MV-4-11 (cell line): ENCODE measurements around the gene DKK3.

Experiments
- DNase-seq: peaks from one replicate; lab custom pipeline; 2025; lab: John Stamatoyannopoulos, UW

Gene DKK3

DNA sequence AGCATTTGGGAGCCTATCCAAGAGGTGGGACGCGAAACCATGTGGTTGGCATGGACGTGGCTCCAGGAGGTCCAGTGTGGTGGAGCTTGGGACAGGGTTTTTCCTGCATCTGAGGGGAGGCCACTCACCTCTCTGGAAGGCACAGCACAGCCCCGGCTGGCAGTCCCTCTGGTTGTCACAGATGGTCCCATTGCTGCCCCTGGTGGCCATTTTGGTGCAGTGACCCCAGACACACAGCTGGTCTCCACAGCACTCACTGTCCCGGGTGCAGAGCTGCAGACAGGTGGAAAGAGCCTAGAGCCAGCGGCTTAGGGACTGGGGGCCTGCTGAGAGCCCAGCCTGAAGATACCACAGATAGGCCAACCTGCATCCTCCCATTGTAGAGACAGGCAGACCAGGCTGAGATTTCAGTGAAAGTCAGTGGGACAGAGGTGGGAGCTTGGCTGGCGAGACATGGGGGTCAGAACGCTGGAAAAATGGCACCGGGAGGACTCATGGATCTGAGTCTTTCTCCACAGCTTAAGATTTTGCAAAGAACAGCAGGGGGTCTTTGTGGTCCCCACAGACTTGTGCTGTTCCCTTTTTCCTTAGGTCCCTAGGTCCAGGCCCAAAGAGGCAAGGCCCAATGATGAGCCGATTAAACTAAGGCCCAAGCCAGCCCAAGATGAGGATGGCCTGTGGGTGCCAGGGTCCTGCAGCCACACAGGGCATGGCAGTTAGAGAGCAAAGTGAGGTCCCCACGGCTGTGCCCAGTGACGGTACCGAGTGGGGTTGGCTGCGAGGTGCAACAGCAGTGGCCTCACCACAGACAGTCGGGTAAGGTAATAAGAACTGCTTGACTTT lies 41.4 kb downstream of the DKK3 start:
- DNase-seq = peak; percentile 37

DNA sequence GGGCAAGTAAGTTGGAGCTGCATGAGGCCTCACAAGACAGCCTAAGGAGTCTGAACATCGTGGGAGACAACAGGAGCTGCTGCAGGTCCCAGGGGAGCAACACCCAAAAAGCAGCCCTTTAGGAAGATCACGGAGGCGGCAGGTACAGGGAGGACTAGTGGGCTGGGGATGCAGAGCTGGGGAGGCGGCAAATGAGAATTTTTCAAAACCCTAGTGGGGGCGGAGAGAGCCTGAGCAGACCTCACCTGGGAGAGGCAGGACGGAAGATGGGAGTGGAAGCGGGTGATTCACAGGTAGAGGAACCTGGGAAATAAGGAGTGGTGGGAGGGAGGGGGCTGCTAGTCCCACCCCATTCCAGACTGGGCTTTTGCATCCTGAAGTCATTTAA lies 42.1 kb downstream of the DKK3 start:
- no peak for DNase-seq

DNA sequence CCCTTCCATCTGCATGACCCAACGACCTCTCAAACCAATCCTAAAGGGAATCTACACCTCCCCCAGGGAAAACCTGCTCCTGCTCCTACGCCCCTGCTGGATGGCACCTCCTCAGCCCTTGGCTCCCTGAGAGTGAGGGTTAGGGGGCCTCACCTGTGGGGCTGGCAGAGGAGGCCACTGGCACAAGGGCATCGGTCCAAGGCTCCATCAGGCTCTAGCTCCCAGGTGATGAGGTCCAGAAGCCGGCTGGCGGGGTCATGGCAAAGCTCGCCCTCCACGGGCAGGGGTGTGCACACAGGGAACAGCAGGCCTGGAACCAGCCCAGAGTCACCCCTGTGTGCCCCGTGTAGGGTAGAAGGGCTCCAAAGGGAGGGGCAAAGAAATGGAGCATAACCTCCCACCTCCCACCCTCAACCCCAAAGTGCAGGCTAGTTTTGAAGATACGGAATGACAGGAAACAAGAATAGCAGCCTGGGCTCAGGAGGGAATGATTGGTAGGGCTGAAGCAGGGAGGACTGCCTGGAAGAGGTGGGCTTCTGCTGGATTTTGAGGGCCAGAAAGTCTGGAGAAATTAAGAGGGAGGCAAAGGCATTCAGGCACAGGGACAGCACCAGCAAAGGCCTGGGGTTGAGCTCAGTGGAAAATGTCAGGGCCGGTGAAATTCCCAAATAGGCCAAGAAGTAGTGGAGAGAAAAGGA lies 42.6 kb downstream of the DKK3 start:
- no peak for DNase-seq

- DNase-seq = no peak
Observed at GRCh38 chr11:11965192-11965591, 43.2 kb downstream of the DKK3 start.

- no peak for DNase-seq
Observed at GRCh38 chr11:11964774-11965150, 43.7 kb downstream of the DKK3 start.

GRCh38 chr11:11963842-11964773 lies 44.3 kb downstream of the DKK3 start:
- DNase-seq = no peak

- DNase-seq = no peak
Observed at GRCh38 chr11:11963067-11963466, 45.4 kb downstream of the DKK3 start.

GRCh38 chr11:11961399-11962028 lies 46.9 kb downstream of the DKK3 start:
- no peak for DNase-seq

DNA sequence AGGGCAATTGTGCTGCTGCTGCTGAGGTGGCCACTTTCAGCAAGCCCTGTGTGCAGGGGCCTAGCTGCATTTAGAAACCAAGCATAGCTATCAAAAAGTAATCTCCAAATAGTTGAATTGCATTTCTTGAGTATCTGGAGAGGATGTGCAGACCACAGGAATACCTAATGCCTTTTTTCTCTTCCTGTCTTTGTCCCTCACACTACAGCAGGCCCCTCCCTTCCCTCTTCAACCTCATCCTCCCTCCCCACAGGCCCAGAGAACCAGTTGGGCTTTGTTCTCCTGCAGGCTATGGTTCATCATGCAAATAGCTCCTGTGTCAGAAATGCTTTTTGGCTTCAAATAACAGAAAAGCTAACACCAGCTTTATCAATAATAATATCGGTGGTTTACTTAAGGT lies 47.7 kb downstream of the DKK3 start:
- DNase-seq = no peak

- DNase-seq = no peak
Observed at GRCh38 chr11:11959601-11960000, 48.8 kb downstream of the DKK3 start.

GRCh38 chr11:11958403-11959231 lies 49.8 kb downstream of the DKK3 start:
- DNase-seq = no peak

- DNase-seq = no peak
Observed at GRCh38 chr11:11956006-11956405, 52.4 kb downstream of the DKK3 start.

GRCh38 chr11:11952036-11952435 lies 56.4 kb downstream of the DKK3 start:
- no peak for DNase-seq

DNA sequence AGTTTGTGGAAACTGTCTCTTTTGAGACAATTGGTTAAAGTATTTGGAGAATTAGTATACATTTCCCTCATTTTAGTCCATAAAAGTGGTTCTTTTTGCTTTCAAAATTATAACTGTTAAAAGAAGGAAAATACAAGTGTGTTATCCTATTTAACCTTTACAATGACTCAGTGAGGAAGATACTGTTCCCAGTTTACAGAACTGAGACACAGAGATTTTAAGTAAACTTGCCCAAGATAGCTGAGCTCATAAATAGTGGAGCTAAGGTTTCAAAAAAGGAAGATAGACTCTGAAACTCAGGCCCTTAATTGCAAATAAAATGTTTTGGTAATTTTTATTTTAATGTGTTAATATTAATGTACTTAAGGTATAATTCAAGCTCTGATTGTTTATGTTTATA lies 58.9 kb downstream of the DKK3 start:
- DNase-seq = no peak

- DNase-seq = no peak
Observed at GRCh38 chr11:11948242-11948947, 60.0 kb downstream of the DKK3 start.

DNA sequence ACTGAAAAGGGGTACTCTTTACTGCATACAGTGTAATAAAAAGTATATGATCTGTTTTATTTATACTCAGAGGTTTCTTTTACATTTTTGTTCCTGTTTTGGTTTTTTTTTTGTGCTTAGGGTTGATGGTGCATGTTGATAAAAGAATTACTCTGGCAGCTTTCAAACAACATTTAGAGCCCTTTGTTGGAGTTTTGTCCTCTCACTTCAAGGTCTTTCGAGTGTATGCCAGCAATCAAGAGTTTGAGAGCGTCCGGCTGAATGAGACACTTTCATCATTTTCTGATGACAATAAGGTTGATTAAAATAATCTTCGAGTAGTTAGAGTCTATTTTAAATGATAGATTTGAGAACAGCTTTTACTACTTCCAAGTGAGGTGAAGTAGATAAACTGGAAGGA lies 60.6 kb downstream of the DKK3 start:
- no peak for DNase-seq

- no peak for DNase-seq
Observed at GRCh38 chr11:11946878-11947277, 61.5 kb downstream of the DKK3 start.

- DNase-seq = no peak
Observed at GRCh38 chr11:11946180-11946579, 62.2 kb downstream of the DKK3 start.

DNA sequence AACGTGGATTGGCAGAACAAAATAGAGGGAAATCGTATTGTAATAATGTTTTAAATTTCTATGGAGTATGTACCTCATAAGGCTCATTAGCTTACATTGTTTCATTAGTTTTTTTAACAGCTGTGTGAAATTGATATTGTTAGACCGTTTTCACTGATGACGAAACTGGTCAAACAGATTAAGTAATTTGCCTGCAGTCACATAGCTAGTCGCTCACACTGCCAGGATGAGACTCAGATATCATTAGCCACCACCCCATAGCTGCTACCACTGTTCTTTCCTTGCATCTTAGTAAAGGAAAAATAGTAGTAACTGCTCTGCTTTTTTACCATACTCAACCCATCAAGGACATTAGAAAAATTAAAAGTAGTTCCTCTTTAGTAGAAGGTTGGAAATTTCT lies 64.0 kb downstream of the DKK3 start:
- DNase-seq = peak; percentile 9

- no peak for DNase-seq
Observed at GRCh38 chr11:11942668-11943067, 65.8 kb downstream of the DKK3 start.
